ENCODE data around the gene GHR.

GRCh38 chr5:42555797-42556196 is 132.6 kb downstream of the GHR start:
- TF ChIP-seq, protein P1, sequence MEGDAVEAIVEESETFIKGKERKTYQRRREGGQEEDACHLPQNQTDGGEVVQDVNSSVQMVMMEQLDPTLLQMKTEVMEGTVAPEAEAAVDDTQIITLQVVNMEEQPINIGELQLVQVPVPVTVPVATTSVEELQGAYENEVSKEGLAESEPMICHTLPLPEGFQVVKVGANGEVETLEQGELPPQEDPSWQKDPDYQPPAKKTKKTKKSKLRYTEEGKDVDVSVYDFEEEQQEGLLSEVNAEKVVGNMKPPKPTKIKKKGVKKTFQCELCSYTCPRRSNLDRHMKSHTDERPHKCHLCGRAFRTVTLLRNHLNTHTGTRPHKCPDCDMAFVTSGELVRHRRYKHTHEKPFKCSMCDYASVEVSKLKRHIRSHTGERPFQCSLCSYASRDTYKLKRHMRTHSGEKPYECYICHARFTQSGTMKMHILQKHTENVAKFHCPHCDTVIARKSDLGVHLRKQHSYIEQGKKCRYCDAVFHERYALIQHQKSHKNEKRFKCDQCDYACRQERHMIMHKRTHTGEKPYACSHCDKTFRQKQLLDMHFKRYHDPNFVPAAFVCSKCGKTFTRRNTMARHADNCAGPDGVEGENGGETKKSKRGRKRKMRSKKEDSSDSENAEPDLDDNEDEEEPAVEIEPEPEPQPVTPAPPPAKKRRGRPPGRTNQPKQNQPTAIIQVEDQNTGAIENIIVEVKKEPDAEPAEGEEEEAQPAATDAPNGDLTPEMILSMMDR (IDR thresholded peaks at IDR 0.05): no peak
- no peak for TF ChIP-seq REST (IDR thresholded peaks at IDR 0.05; ENCODE audit: insufficient read depth in 1 of 2, low read depth in 2 of 2, low read length in 1 of 2)
- no peak for TF ChIP-seq POLR2AphosphoS5 (IDR thresholded peaks at IDR 0.05; ENCODE audit: low read depth, low read length)

All from Panc1 (cell line).